Measurements from ENCODE around the gene SOD2. TPM values are rescaled to one million over a fixed set of nuclear protein-coding genes. Genes with fewer than 3 reads are reported as not detected.

SOD2 gene
- total and polyA plus RNA-seq, 2 of the 13 experiments (the other 11 are each of a cell fraction or from before 2014, with no cell fraction given): 304 to 309 TPM

DNA sequence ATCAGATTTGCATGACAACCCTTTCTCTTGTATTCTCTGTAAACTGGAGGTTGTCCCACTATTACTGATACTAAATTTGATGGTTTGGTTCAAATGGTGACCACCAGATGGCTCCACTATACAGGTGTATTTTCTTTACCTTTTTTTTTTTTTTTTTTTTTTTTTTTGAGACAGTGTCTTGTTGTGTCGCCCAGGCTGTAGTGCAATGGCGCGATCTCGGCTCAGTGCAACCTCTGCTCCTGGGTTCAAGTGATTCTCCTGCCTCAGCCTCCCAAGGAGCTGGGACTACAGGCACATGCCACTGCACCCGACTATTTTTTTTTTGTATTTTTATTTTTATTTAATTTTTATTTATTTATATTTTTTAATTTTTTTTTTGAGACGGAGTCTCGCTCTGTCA is 27.7 kb upstream of the SOD2 start (continued):
- TF ChIP-seq ZBTB40 (IDR thresholded peaks at IDR 0.05): peak; percentile 45
- TF ChIP-seq ZBTB40 (CRISPR knock-in tag; IDR thresholded peaks at IDR 0.05): no peak
- no peak for TF ChIP-seq MED8 (CRISPR knock-in tag; IDR thresholded peaks at IDR 0.05; ENCODE audit: insufficient replicate concordance)
- TF ChIP-seq HMGXB4 (CRISPR knock-in tag; IDR thresholded peaks at IDR 0.05; ENCODE audit: borderline replicate concordance in 1 of 2, low read depth in 1 of 2): 0 out of 4 replicates have a peak, but pooled peaks of 1 of the 2 experiments have one; percentile 36
